Right renal pelvis (tissue), 4 donors: ENCODE measurements around the gene ATP6V0A1. TPM values are rescaled to one million over a fixed set of nuclear protein-coding genes. Genes with fewer than 3 reads are reported as not detected.
"Not testable (repeated sequence)": the region's sequence is repeated elsewhere in the genome, so short reads cannot be mapped to it uniquely, and the experiment has no call there.

ENCODE experiments used
- DNase-seq, 4 donors: peaks; one replicate each; pipeline ENCODE4 v3.0.0-alpha.2; 2013; ENCODE audit warnings: low read depth in 4 of 4, low spot score in 3 of 4, missing footprints in 1 of 4
- polyA plus RNA-seq, 4 donors: library from polyadenylated mRNA; unstranded; fragments of 120-200 nt; gene quantifications; one replicate each; pipeline ENCODE4 v1.2.1, GENCODE V29; 2013; ENCODE audit not compliant: insufficient read length in 4 of 4

Gene ATP6V0A1
- polyA plus RNA-seq, 4 donors, result 43.1 to 58.2 (median 55.1) TPM

DNA sequence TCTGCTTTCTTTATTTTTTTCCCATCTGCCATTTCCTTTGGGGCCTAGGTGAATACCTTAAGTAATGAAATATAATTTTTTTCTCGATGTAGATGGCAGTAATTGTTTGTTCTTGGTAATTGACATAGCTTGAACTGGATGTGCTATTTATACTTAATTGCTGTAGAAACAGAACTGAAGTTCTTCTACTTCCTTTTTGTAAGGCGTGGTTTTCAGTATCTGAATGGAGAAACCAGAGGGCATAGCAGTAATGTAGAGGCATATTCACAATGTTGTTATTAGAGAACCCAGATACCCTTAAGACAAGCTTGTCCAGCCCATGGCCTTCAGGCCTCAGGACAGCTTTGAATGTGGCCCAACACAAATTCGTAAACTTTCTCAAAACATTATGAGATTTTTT, 16.4 kb downstream of the ATP6V0A1 start:
- DNase-seq, result no peak

DNA sequence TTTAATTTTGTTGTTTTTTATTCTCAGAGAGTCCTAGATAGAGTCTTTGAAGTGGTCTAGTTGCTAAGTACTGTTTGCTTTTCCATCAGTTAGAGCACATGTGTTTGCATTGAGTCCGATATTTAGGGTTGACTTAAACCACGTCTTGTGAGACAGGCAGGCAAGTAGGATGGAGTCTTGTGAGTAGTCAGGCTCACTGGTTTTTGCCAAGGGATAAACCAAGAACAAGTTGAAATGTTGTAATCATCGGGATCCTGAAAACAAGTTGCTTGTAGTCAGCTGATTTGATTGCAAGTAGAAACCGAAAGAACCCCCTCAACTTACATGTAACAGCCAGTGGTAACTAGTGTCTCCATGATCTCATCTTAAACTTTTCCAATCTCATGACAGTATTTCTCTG, 17.2 kb downstream of the ATP6V0A1 start:
- no peak for DNase-seq

DNA sequence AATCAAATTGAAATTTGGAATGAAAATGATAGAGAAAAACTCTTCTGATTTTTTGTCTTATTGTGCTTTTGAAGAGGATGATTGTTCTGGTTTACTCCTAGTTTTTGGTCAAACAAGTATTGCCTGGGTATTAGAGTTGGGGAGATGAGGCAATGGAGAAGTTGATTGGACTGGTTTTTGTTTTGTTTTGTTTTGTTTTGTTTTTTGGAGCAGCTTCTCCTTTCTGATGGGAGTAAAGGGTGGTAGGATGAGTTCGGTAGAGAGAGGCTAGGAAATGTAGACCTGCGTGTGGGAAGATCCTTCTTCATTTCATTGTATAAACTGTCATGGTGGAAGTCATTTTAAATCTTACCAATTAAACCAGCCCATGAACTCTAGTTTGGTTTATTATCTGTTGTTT, 17.7 kb downstream of the ATP6V0A1 start:
- no peak for DNase-seq

DNA sequence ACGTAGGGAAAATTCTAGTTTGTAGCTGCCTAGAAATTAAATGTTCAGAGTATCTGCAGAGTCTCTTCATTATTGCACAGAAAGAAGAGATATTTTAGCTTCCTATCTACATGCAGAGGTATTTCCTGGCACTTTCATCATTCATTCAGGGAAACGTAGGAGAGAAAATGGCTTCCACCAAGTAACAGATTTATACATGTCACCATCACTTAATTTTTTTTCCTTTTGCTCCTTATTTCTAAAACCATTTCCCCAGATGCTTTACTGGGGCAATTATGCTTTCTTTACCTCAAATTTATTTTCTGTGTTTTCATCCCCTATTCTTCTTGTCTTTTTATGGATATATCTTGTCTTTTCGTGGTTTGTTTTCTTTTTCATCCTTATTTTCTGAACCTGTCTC, 18.5 kb downstream of the ATP6V0A1 start:
- no peak for DNase-seq

DNA sequence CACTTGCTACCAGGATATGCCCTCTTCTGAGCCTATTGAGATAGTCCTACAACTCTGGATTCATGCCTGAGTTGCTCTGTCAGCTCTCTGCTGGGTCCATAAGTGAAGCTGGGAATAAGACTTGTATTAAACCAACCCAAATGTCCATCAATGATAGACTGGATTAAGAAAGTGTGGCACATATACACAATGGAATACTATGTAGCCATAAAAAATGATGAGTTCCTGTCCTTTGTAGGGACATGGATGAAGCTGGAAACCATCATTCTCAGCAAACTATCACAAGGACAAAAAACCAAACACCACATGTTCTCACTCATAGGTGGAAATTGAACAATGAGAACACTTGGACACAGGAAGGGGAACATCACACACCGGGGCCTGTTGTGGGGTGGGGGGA, 19.1 kb downstream of the ATP6V0A1 start:
- not testable (repeated sequence) for DNase-seq

DNA sequence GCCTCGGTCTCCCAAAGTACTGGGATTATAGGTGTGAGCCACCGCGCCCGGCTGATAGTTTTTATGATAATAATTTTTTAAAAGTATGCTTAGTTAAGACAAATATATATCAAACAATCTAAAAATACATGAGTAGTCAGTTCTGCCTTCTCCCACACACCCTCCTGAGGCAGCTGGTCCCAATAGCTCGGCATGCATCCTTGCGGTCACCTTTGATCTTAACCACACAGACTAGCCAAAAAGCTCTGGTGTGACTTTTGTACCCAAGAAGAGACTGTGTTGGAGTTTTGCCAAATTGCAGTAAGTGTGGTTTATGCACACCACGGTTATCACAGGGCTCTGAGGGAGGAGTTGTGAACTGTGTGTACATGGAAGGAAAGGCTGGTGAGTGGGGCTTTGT, 25.6 kb downstream of the ATP6V0A1 start:
- DNase-seq, result no peak

DNA sequence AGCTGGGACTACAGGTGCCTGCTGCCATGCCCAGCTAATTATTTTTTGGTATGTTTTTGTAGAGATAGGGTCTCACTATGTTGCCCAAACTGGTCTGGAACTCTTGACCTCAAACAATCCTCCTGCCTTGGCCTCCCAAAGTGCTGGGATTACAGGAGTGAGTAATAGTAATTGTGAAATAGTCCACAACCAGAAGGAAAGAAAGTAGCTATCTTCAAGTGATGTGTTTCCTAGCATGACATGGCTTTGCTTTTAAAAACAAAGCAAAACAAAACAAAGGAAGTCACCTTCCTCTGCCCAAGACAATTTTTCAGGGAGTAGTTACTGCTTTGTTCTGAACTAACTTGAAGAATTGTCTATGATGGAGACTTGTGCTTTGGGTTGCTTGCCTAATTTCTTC, 27.0 kb downstream of the ATP6V0A1 start:
- DNase-seq, result no peak

DNA sequence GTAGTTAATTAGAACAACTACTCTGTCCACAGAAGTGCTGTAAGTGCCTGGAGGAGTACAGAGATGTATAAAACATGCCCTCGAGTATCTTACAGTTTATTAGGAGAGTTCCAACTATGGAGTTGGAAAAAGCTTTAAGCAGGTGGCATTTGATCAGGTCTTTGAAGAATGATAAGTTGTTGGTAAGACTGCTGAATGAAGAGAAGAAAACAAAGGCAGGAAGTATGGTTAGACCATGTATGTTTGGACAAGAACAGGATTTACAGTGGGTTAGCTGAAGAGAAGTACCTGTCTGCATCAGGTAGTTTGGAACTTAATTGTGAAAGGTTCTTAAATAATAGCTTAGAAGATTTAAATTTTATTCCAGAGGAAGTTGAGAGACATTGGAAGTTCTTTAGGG, 29.4 kb downstream of the ATP6V0A1 start:
- DNase-seq, result no peak

DNA sequence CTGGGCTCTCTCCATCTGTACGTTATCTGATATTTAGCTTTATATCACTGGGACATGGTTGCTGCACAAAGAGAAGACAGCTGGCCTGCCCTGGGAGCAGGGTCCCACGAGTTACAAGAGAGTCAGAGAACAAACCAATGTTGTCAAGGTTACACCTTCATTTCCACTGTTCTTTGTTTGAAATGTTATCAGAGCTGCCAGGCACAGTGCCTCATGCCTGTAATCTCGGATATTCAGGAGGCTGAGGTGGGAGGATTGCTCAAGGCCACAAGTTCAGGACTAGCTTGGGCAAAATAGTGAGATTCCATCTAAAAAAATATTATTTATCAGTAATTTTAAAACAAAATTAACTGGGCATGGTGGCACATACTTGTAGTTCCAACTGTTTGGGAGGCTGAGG, 34.6 kb downstream of the ATP6V0A1 start:
- no peak for DNase-seq

DNA sequence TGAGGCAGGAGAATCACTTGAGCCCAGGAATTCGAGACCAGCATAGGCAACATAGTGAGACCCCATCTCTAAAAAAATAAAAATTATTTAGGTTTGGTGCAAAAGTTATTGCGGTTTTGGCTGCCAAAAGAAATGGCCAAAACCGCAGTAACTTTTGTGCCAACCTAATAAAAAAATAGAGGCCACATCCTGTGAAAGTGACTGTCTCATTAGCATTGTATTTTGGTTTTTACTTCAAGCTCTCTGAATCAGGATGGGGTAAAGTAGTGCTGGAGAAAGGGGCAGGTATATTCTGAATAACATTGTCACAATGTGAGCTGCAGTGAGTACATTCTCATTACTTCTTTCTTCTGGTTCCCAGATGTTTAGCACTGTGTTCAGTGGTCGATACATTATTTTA, 36.0 kb downstream of the ATP6V0A1 start:
- DNase-seq, result no peak

DNA sequence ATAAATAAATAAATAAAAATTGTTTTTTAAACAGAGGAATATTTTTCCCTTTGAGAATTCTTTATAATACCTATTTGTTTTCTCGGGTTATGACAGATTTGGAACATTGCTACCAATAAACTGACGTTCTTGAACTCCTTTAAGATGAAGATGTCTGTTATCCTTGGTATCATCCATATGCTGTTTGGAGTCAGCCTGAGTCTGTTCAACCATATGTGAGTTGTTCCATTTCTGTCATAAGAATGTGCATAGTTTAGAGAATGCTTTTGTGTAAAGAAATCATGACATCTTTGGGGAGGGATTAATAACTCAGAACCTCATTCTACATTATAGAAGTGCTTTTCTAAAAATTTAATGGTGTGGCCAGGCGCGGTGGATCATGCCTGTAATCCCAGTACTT, 40.1 kb downstream of the ATP6V0A1 start:
- DNase-seq, result no peak

DNA sequence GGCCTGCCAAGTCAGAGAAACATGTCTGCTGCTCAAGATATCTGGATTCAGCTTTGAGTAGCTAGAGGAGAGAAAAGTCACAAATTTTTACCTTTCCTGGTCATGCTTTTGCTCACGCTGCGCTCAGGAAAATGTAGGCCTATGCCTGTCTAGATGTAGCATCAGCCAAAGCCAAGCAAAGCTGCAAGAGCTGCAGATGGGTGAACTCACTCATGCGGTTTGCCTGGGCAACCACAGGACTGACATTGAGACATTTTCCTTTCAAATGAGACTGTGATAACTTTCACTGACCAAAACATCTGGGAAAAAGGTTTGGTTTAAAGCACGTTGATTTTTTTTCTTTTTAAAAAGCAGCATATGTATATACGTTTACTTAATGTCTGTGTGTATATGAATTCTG, 43.4 kb downstream of the ATP6V0A1 start:
- no peak for DNase-seq

DNA sequence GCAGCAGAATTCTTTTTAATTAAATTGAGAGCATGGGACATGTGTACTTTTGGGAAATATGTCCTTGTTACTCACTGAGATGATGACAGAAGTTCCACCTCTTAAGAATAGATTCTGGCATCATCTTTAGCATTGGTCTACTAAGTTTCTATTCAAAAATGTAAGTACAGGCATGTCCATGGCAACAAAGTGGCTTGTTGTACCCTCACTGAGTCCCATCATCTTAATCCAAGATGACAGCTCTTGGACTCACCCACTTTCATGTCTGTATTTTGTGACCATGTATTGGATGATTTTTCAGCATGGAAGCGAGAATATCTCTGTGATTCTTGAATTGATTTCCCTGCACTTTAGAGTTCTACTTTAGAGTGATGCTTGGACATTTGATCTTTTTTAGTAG, 44.2 kb downstream of the ATP6V0A1 start:
- no peak for DNase-seq

DNA sequence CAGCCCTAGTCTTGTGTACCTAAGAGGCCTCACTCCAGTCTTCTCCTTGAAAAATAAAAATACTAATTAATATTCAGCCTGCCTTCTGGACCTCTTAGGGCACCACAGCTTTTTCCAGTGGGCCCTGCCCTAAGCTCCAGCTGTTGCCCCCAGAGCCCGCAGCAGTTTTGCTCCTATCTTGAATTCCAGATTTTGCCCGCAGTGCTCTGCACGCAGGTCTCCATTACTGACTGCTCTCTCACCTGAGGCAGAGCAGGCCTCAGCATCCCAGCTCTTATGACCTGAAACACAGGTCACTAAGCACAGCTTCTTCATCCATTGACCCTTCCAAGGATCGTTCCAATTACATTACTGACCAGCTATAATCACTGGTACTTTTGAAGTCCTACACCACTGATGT, 49.0 kb downstream of the ATP6V0A1 start:
- no peak for DNase-seq

DNA sequence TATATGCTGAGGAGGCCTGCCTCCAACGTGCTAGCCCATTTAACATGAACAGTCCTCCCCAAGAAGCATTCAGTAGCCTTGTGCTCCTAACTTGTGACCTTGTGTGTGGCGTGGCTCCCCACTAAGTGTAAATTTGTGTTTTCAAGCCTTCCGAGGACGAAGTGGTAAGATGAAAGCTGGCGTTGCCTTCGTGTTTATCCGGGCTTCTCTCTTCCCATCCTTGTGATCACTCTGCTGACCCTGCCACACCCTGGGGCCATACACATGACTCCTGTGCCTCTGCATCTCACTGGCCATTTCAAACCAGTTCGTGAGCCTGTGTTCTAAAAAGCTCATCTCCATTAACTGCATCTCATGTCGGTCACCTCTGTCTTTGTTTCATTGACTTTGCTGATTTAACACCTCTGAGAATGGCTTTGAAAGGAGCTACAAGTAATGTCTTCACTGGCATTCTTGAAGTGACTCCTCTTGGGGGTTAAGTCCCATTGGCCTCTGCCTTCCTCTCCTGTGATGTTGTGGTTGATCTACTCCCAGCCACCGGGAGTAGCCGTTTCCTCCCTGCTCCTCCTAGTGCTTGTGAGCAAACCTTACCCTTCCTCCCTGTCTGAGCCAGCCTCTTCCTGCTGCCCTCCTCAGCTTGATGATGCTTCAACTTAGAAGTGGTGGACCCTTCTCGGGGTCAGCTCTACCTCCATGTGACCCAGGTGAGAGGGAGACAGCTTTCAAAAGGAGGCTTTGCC, 49.9 kb downstream of the ATP6V0A1 start:
- DNase-seq, result no peak

DNA sequence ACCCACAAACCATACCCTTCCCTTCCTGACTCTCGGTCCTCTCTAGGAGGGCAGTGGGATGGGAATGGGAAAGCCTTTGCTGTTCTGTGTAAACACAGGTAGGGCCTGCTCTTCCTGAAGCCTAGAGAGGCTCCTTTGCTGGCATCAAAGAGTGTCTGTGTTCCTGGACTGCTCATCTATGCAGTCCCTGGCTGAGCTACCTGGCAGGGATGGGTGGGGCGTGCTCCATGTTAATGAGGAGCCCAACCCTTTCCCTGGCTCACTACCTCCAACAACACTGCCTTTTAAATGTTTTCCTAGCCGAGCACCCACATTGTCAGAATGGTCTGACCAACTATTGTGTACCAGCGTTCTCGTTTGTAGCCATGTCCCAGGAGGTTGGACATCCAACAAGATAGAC, 50.7 kb downstream of the ATP6V0A1 start:
- no peak for DNase-seq

DNA sequence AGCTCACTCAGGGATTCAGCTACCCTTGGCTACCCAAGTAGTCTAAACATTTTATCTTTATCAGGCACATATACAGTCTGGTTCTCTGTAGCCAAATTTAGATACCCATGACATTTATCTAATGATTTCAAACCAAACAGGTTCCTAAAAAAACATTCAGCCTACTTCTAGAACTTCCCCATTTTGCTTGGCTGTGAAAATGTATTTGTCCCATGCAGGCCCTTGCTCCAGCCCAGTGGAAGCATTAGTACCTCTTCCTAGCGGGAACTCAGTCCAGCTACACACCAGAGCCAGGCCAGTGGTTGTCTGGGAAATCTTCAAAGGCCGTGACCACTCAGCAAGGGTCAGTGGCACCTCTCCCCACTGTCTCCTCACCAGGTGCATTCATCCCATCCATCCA, 51.2 kb downstream of the ATP6V0A1 start:
- no peak for DNase-seq

DNA sequence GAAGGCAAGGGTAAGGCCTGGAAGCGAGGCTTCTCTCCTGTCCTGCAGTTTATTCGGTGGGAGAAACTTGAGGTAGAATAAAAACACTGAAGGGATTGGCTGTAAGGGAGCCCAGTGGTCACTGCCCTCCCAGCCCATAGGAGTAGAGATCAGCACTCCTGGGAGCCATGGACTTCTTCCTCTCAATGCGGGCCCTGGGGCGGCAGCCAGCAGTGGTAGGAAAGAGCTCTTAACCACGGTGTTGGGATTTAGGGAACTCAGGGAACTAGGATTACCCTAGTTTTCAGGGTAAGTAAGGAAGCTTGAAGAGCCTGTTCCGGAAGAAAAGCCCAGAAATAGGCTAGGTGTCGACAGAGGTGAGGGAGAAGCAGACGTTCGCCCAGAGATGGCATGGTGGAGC, 53.6 kb downstream of the ATP6V0A1 start:
- DNase-seq, result no peak

DNA sequence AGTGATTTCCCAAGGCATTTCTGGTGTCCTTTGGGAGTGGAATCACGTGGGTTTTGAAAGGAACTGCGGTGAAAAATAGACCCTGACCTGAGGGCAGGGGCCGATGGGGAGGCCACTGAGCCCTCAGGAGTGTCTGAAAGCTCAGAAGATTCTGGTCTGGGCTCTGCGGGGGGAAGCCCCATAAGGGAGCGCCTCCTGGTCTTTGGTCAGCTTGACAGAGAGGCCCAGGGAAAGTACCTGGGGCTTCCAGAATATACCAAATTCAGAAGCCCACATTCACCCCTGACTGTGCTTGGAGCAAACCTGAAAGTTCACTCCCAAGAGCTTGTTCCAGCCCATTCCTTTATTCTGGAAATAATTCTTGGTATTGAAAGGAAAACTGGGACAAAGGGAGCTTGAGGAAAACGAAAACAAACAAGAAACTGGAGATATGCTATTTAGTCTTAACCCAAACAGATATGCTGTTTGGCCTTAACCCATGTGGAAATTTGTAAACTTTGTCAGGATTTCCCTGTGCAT, 54.1 kb downstream of the ATP6V0A1 start:
- DNase-seq, result no peak

DNA sequence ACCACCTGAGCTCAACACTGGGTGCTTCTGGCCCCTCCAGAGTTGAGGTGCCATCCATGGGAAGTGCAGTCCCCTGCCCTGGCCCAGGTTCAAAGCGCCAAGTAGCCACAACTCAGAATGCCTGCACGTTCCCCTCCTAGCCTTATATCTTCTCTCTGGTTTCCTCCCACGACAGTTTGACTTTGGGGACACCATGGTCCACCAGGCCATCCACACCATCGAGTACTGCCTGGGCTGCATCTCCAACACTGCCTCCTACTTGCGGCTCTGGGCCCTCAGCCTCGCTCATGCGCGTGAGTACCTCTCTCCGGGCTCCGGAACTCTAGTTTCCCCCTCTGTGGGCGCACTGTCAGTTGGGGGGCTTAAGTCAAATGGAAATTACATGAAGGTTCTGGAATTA, 55.0 kb downstream of the ATP6V0A1 start:
- no peak for DNase-seq

DNA sequence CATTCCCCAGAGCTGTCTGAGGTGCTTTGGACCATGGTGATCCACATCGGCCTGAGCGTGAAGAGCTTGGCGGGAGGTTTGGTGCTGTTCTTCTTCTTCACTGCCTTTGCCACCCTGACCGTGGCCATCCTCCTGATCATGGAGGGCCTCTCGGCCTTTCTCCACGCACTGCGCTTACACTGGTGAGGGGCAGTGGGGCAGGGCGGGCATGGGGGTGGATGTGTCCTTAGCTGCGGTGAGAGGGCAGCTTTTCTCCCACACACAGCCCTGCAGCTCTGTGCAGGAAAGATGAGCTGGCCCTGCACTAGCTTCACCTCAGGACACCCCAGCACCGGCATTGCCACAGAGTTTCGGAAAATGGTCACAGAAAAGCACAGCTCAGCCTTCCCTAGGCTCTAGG, 55.6 kb downstream of the ATP6V0A1 start:
- DNase-seq, result no peak

DNA sequence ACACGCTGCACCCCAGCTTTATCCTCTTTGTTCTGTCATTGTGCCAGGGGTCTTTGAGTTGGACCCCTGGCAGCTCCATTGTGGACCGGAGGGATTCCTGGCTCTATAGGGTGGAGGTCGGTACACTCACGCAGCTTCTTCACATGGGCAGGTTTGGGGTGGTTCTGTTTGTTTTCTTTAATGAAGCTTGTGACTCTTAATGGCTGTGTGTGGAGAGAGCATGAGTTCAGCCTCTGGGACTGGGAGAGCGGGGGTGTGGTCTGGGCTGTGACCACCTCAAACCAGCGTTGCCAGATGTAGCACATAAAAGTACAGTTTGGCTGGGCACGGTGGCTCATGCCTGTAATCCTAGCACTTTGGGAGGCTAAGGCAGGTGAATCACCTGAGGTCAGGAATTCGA, 56.2 kb downstream of the ATP6V0A1 start:
- DNase-seq, result no peak

DNA sequence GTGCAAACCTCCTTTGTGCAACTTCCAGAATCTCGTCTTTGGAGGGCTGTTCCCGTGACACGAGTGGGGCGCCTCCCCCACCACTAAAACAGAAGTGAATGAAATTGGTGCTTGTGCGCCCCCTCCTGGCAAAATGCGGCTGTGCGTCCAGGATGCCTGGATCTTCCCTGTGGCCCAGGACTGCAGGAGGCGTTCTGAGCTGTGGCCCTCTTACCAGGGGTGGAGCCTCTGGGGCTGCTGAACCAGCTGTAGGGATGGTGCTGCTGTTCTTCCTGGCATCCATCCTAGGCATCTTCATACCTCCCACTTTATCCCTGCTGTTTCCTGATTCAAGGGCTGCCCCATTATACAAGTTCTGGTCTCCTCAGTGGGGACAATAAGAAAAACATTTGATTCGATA, 58.8 kb downstream of the ATP6V0A1 start:
- peak in 2 of 4 donors; percentile 46 to 65 for DNase-seq
